Left renal pelvis (tissue), 4 donors: Measurements from ENCODE around the gene XAB2. TPM values are rescaled to one million over a fixed set of nuclear protein-coding genes. Genes with fewer than 3 reads are reported as not detected.
"Not testable (repeated sequence)": the region's sequence is repeated elsewhere in the genome, so short reads cannot be mapped to it uniquely, and the experiment has no call there.

Experiments
- DNase-seq, 4 donors: peaks; one replicate each; pipeline ENCODE4 v3.0.0-alpha.2; 2013; ENCODE audit warnings: low read depth in 4 of 4, low spot score in 3 of 4
- polyA plus RNA-seq, 4 donors: library from polyadenylated mRNA; unstranded; fragments of 120-200 nt; gene quantifications; one replicate each; pipeline ENCODE4 v1.2.1, GENCODE V29; 2013; ENCODE audit not compliant: insufficient read length in 4 of 4

XAB2 gene
- polyA plus RNA-seq, 4 donors = 28.8 to 47.5 (median 31.1) TPM

- no peak for DNase-seq
Measured at GRCh38 chr19:7590256-7590655, 39.1 kb downstream of the XAB2 start.

- DNase-seq = no peak
Measured at GRCh38 chr19:7589822-7590221, 39.5 kb downstream of the XAB2 start.

GRCh38 chr19:7582446-7582845 lies 46.9 kb downstream of the XAB2 start:
- no peak for DNase-seq

GRCh38 chr19:7579182-7579581 lies 50.2 kb downstream of the XAB2 start:
- no peak for DNase-seq

GRCh38 chr19:7578127-7578526 lies 51.2 kb downstream of the XAB2 start:
- DNase-seq = no peak

- DNase-seq = not testable (repeated sequence)
Measured at GRCh38 chr19:7577422-7577821, 51.9 kb downstream of the XAB2 start.

GRCh38 chr19:7575434-7576040 lies 53.8 kb downstream of the XAB2 start:
- no peak for DNase-seq

GRCh38 chr19:7570761-7571160 lies 58.6 kb downstream of the XAB2 start:
- DNase-seq = no peak

Other genes starting within 250 kb of the XAB2 start
- gene PEX11G, start 140.5 kb downstream of the XAB2 start, polyA plus RNA-seq = 1 to 10 TPM; 2.4 to 8.9 (median 4.7) TPM
- gene ZNF358, start 113.4 kb downstream of the XAB2 start, polyA plus RNA-seq = 10 to 100 TPM; 35.7 to 71.8 (median 40.8) TPM
- 10 to 100 TPM; 13.1 to 22.4 (median 17.7) TPM for gene MCOLN1, start 106.9 kb downstream of the XAB2 start, polyA plus RNA-seq
- gene PNPLA6, start 93.8 kb downstream of the XAB2 start, polyA plus RNA-seq = 10 to 100 TPM; 25.2 to 53.3 (median 38.7) TPM
- 10 to 100 TPM in 3 of 4 donors, 1 to 10 TPM in 1; 1.6 to 27.7 (median 13.2) TPM for gene CAMSAP3, start 33.7 kb downstream of the XAB2 start, polyA plus RNA-seq
- gene PET100, start 248 bp upstream of the XAB2 start, polyA plus RNA-seq = 100 to 1,000 TPM in 3 of 4 donors, 10 to 100 TPM in 1; 86.2 to 126 (median 114) TPM
- gene PCP2, start 4.2 kb upstream of the XAB2 start, polyA plus RNA-seq = 1 to 10 TPM in 2 of 4 donors, under 1 TPM in 1, not detected in 1; 0.43 to 2.8 (median 1.3) TPM
- gene STXBP2, start 7.6 kb upstream of the XAB2 start, polyA plus RNA-seq = 10 to 100 TPM; 11.6 to 84.1 (median 63.4) TPM
- gene RETN, start 39.5 kb upstream of the XAB2 start, polyA plus RNA-seq = 1 to 10 TPM in 3 of 4 donors, under 1 TPM in 1; 0.54 to 3.0 (median 1.6) TPM
- gene MCEMP1, start 47.5 kb upstream of the XAB2 start, polyA plus RNA-seq = under 1 TPM; 0.13 to 0.31 (median 0.24) TPM
- gene TRAPPC5, start 51.3 kb upstream of the XAB2 start, polyA plus RNA-seq = 10 to 100 TPM; 34.1 to 65.4 (median 41.0) TPM
- 1 to 10 TPM in 1 of 4 donors, under 1 TPM in 3; 0.19 to 1.2 (median 0.36) TPM for gene FCER2, start 72.6 kb upstream of the XAB2 start, polyA plus RNA-seq
- under 1 TPM in 1 of 4 donors, not detected in 3; 0.31 TPM for gene CLEC4G, start 102.6 kb upstream of the XAB2 start, polyA plus RNA-seq
- 1 to 10 TPM in 3 of 4 donors, under 1 TPM in 1; 0.87 to 6.0 (median 1.7) TPM for gene CD209, start 118.0 kb upstream of the XAB2 start, polyA plus RNA-seq
- gene CLEC4M, start 133.7 kb upstream of the XAB2 start, polyA plus RNA-seq = 1 to 10 TPM in 3 of 4 donors, under 1 TPM in 1; 0.08 to 3.0 (median 2.1) TPM
- gene EVI5L, start 200.7 kb upstream of the XAB2 start, polyA plus RNA-seq = 10 to 100 TPM; 14.0 to 18.7 (median 16.1) TPM
- 1 to 10 TPM; 3.5 to 9.9 (median 6.8) TPM for gene PRR36, start 244.8 kb upstream of the XAB2 start, polyA plus RNA-seq